GM19023 (cell line): ENCODE data around the gene ANKMY2.
"Not testable (repeated sequence)": the region's sequence is repeated elsewhere in the genome, so short reads cannot be mapped to it uniquely, and the experiment has no call there.

Source experiments
- ATAC-seq: cut with Tn5 transposase; IDR thresholded peaks from one replicate; pipeline ENCODE4 v1.9.1; 2021; ENCODE audit warnings: mild to moderate bottlenecking, moderate library complexity; ENCODE audit not compliant: unreplicated experiment

Gene ANKMY2

DNA sequence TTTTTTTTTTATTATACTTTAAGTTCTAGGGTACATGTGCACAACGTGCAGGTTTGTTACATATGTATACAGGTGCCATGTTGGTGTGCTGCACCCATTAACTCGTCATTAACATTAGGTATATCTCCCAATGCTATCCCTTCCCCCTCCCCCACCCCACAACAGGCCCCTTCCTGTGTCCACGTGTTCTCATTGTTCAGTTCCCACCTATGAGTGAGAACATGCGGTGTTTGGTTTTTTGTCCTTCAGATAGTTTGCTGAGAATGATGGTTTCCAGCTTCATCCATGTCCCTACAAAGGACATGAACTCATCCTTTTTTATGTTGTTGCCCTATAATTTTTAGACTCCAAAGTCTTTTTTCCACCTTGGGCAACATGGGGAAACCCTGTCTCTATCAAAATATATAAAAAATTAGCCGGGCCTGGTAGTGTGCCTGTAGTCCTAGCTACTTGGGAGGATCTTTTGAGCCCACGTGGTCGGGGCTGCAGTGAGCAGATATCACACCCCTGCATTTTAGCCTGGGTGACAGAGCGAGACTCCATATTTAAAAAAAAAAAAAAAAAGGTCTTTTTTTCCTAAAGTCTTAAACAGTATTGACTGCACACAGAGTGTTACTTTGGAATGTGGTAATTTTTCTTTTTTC is 14.4 kb upstream of the ANKMY2 start:
- ATAC-seq: not testable (repeated sequence)

DNA sequence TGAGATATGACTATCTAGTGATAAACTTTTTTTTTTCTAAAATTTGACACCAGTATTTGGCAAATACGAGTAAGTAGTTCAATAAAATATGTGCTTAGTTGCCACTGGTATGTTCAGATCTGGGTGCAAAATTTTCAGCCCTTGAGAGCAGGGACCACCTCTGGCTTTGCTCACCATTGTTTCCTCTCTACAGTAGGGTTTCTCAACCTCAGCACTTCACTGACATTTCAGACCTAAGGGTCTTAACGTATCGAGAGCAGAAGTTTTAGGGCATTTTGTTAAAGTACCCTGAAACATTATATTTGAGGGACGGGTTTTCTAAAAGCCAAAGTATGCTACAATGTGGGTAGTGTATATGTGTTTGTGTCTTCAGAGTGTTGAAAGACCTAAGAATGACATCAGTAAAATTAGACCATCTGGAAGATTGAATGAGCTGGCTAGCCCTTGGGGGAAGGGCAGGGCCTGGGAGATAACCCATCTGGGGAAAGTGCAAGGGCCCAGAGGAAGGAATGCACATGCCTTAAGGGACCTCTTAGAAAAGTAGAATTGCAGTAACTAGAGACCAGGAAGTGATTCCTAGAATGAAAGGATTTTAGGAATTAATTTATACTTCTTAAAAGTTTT is 12.2 kb upstream of the ANKMY2 start:
- ATAC-seq: no peak

DNA sequence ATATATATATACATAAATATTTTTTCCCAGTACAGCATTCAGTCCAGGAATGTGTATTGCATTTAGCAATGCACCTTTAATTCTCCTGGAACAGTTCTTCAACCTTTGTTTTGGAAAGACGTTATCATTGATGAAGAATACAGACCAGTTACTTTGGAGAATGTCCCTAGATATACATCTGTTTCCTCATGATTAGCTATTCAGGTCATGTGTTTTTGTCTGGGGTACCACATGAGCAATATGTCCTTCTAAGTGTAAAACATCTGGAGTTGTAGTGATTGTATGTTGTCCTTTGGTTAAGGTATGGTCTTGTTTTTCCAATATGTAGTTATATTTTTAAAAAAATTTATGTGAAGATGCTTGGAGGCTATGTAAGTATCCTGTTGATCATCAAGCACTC is 10.6 kb upstream of the ANKMY2 start:
- ATAC-seq: no peak

DNA sequence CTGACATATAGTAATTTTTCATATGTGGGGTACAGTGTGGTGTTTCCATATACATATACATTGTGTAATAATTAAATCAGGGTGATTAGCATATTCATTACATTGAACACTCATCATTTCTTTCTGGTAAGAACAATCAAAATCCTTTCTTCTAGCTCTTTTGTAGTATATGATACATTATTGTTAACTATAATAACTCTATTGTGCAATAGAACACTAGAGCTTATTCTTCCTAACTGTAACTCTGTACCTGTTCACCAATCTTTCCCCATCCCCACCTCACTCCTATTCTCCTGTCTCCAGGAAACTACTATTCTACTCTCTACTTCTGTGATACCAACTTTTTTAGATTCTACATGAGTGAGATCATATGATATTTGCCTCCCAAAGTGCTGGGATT is 9.8 kb upstream of the ANKMY2 start:
- ATAC-seq: no peak

DNA sequence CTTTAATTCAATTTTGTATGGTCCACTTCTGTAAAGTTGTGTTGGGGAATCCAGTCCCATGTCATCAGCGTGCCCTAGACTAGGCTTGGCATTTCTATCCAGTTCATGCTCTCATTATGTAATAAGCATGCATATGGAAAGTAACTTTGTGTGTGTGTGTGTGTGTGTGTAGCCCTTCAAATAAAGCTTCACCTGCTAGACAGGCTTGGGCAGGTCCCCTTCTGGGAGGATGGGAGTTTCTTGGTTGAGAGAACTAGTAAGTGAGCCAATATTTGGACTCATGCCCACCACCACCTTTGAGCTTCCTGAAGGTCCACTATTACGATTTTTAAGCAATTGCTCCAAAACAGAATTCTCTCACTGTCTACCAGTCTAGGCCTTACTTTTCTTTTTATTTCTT is 7.3 kb upstream of the ANKMY2 start:
- ATAC-seq: no peak

DNA sequence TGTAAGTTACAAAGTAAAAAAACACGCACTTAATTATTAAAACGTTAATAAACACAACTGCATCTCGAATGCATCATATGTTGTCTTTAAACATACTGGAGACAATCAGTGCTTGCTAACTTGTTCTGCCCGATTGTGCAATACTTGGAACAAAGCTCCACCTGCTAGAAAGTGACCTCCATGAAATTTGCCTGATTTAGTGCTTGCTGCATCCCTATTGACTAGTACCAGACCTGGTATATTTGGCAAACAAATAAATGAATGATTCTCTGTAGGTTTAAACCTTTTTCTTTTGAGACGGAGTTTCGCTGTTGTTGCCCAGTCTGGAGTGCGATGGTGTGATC is 6.7 kb upstream of the ANKMY2 start:
- no peak for ATAC-seq

DNA sequence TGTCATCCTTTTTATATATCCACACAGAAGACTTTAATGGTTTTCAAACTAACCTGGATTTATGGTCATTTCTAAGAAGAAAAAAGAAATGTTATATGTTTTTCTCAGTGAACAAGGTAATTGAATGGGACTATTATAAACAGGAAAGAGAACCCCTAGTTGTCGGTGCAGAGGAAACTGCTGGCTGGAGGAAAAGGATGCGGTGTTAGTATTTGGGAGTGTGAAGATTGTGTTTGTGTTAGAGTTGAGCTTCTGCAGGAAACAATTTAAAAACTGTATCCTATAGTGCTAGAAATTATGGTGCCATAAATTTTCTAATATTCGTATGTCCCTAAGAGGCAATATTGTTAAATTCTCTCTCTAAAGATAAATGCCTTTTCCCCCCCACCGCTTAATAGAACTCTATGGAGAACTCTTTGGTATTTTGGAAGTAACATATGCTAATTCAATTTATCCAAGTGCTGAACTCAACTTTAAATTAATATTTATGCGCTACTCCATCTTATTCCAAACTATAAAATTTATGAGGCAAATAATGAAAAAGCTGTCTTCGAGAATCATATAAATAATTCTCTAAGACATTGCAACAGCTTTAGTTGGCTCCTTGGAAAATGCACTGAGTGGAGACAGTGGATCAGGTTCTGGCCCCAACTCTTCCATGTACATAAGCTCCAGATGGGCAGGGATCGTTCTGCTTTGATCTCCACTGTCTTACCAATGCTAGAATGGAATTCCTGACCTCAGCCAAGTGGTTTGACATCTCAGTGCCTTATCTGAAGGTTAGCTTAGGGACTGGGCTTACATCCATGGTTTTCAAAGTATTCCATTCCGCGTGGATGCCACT is 6.1 kb upstream of the ANKMY2 start:
- ATAC-seq: no peak

DNA sequence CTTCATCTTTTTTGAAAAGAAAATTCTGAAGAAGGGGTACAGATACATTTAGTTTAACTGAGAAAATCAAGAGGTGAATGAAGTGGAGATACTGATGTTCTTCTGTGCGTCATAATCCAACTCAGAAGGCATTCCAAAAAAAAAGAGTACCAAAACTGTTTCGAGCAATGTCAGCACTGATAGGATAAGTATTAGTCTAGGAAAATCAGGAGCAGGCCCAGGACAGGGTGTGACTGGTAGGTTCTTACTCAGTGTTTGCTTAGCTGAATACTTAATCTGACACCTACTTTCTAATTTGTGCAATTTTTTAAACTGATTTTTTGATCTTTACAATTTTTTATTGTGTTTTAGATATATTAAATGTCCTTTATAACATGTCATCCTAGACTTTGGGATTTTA is 4.7 kb upstream of the ANKMY2 start:
- ATAC-seq: no peak

DNA sequence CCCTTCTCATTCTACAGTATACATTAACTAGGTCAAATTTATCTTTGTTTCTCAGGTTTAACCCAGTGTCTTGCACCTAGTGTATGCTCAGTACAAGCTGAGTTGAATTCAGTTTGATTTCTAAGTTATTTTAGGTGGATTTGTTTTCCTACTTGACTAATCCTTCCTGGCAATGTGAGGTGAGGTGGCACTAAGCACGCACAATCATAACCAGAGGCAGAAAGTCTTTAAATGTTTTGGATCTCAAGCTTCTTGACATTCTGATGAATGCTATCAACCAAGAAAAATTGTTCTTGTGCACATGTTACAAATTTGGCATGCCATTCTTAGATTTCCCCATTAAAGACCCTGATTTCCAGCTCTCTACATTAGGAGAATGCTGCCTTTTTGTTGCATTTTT is 3.6 kb upstream of the ANKMY2 start:
- ATAC-seq: no peak

DNA sequence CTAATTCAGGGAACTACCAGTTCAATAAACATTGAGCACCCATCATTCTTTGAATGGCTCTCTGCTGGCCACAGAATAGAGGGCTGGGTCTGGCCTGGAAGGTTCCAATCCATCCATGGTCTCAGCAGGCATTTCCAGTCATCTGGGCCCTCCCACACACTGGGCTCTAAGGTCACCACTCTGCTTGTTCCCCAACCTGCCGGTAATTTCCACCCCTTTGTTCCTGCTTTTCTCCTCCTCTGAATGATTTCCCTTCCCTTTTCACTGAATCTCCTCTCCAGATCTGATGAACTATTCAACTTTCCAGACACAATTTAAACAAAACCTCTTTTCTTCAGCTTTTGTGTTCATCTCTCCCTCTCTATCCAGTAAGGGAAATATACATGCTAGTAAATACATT is 3.0 kb upstream of the ANKMY2 start:
- ATAC-seq: no peak

DNA sequence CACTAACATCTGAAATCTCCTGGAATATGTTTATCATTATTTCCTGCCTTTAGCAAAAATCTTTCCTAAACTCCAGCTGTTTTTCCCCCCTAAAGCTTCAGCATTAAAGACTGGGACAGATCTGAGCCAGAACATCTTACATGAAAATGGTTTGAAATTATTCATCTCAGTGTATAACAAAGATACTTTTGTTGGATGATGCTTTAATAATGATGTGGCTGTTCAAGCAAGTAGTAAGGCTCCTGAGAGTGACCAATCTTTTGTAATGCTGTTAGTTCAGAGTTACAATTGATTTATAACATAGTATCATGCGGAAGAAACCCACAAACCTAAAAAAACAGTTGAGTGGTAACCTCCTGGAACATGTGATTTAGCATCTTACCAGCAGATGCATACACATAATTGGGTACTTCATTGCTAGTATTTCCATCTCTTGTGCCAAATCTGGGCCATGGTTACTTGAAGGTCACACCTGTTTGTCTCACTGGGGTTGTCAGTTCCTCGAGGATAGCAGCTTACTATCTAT is 1.9 kb upstream of the ANKMY2 start:
- no peak for ATAC-seq

DNA sequence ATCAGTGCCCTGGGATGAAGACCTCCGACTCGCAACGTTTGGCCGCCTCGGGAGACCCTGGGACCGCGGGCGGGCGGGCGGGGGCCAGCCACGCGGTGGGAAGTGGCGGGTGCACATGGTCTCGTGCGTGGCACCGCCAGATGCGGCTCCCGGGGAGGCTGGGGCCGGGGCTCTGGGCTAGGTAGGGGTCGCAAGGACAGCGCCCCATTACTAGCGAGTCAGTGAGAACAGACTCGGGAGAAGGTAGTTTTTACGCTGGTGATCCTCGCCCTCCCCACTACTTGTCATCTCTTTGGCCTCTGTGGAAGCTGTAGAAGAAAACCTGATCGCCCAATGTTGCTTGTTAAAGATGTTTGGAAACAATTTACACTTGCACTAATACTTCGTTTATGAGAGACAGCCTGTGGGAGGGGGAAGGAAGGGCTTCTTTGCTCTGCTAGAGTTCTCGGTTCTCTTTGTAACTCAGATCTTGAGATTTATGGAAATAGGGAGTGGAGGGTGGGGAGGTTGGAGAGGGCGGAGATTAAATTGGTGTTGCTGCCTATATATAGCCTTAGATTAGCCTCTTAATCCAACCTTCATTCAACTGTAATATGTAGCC is 1.0 kb upstream of the ANKMY2 start:
- peak; percentile 2 for ATAC-seq

DNA sequence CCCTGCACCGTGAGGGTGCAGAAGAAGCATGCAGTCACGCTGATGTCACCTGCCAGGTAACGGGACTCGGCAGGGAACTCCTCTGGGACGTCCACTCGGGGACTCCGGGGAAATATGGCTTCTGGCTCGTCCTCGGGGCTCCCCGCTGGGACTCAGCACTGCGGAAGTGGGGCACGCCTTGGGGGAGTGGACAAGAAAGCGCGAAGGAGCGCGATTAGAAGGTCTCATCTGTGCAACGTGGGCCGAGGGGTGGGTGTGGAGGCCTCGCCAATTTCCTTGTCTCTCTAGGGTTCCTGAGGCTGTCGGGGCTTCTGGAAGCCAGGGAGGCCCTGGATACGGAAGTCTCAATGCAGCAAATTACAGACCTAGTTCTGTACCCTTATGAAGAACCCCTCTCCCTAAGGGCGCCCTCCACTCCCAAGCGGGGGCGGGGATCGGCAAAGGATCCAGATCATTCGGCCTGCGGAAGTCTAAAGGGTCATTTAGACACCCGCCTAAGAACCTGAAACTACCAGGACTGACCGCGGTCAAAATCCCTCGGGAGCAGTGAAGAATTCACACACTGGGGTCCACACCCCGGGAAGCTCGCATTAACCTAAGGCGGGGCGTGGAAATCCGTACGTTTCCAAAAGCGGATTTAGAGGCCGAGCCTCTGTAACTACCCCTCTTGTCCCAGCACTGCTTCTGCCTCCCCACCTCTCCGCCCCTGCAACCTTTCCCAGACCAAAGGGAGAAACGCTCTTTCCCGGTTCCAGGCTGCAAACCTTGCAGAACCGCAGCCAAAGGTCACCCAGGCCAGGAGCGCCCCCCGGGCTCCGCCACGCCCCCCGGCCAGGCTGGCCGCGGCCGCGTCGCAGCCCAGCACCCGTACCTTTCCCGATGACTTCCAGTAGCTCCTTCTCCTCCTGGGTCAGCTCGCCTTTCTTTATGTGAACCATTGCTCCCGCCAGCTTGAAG is 640 bp downstream of the ANKMY2 start:
- no peak for ATAC-seq

DNA sequence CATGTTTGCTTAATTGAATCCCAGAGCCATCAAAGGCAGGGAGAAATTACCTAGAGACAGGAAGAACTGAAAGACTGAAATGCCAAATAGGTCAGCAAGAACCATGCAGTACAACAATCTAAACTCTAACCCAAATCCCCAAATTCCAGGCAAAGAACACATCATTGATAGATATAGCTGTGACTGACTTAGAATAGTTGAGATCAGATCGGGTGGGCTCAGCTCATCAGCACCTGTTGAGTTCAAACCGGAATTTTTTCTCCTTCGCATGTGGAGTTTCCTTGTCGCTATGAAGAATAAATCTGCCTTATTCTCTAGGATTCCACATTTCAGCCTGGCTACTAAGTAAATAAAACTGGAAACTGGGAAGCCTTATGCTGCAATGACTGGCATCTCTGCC is 1.4 kb downstream of the ANKMY2 start:
- no peak for ATAC-seq

DNA sequence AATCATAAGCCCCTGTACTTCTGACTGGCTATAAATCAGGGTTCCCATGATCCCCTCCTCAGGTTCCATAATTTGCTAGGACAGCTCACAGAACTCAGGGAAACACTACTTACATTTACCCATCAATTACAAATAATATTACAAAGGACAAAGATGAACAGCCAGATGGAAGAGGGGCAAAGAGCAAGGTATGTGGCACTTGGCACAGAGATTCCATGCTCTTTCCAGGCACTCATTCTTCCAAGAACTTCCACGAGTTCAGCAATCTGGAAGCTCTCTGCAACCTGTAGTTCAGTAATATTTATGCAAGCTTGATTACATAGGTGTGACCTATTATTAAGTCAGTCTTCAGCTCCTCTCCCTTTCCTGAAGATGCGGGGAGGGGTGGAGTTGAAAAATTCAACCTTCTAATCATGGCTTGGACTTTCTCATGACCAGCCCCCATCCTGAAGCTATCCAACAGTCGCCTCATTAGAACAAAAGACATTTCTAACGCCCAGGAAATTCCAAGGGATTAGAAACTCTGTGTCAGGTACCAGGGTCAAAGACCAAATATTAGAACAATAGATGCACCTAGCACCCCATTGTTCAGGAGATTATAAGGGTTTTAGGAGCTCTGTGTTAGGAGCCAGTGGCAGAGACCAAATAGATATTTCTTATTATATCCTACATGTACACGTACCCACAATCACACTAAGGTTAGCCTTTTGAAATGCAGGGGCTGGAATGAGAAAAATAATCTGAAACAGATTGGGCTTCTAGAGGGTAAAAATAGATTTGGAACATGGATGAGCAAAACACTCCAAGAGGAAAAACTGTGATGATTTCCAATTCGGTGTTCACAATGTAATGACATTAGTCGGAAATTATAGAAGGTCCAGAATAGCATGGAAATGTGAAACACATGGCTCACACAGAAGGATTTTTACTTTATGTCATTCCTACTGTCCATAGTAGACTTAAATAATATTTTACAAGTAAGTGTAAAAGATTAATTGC is 7.0 kb downstream of the ANKMY2 start:
- ATAC-seq: no peak

DNA sequence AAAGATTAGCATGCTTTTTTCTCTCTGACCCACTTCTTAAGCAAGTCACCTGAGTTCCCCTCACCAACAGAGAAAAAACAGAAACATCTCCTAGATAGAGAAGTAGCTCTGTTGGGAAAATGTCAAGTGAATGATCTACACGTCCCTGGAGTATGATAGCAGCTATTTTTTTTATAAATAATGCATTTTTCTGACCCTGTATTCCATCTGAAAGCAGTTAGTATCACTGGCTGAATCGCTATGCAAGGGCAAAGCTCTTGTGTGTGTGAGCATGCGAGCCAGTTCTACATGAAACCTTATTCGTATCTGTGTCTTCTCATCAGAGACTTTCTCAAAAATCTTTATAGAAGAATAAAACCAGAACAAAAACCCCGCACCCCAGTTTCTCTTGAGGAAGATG is 8.2 kb downstream of the ANKMY2 start:
- no peak for ATAC-seq

DNA sequence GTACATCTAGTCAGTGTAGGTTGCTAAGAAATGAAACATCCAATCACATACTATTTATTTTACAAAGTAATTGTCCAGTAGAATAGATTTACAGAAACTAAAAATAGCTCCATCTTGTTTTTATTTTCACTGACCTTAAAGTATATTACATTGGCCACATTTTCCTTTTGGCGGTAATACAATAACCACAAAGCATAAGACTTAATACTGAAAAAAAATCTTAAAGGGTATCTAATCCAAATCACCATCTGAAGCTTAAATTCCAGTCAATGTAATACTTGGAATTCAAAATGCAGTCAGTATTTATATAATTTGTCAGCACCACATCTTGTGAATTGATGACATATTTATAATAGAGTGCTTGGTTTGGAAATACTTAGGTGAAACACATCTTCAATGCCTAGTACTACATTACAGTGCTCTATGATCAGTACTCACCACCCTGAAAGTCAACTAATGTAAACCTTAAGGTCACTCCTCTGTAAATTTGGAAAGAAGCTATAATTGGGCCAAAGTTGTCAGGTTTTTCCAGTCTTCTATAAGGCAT is 8.9 kb downstream of the ANKMY2 start:
- no peak for ATAC-seq

DNA sequence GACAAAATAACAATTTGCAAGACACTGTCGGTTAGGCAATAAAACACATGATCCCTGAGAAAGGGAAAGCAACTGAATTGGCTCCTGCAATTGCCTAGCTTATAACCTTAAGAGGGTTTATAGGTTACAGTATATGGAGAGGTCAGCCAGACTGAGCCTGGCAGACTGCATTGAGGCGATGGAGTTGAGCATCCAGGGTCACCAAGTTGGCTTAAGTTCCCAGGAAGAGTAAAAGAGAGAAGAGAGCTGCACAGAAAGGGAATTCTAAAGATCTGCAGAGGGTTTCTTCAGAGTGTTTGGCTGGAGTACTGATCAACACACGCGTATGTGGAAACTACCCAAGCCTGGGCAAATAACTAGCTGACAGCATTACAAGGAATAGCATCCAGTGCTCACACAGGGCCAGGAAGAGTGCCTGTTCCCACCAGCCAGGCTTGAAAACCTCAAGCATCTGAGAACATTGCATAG is 11.2 kb downstream of the ANKMY2 start:
- ATAC-seq: no peak

DNA sequence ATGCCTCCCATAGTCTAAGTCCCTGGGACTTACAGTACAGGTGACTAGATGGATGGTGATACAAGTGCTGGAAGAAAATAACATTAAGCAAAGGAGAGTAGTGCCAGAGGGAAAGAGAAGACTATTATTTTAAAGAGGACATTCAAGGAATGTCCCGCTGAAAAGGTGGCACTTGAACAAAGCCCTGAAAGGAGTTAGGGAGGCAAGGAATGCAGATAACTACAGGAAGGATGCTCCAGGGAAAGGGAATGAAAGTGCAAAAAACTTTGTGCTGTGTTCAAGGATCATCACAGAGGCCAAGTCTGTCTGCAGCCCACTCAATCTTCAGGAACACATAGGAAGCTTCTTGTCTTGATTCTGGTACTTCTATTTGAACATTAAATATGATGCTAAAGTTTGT is 14.9 kb downstream of the ANKMY2 start:
- no peak for ATAC-seq
